GM20000 (cell line): ENCODE results near the gene SNRK.

Source experiments
- DNase-seq: peaks from one replicate; pipeline ENCODE4 v3.0.0; 2012; ENCODE audit warnings: low spot score
- TF ChIP-seq, protein P1 (sequence below): IDR thresholded peaks from 2 replicates; pipeline ENCODE4 v1.5.1; 2012; ENCODE audit warnings: mild to moderate bottlenecking, control low read depth; ENCODE audit errors: extremely low read depth, missing control alignments

SNRK gene

DNA sequence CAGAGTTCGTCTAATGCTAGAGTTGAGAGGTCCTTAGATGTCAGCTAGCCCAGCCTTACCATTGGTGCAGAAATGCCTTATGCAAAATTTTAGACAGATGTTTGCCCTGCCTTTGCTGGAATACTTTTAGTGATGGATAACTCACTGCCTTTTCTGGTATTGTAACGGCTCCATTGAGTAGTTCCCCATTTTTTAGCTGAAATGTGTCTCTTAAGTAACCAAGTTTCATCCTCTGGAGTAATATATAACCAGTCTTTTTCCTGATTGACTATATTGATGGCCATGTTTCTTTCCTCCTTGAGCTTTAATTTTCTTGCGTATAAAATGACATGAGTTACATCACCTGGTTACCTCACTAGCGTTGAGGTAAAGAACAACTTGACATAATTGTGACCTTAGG is 45.0 kb downstream of the SNRK start:
- TF ChIP-seq, protein P1, sequence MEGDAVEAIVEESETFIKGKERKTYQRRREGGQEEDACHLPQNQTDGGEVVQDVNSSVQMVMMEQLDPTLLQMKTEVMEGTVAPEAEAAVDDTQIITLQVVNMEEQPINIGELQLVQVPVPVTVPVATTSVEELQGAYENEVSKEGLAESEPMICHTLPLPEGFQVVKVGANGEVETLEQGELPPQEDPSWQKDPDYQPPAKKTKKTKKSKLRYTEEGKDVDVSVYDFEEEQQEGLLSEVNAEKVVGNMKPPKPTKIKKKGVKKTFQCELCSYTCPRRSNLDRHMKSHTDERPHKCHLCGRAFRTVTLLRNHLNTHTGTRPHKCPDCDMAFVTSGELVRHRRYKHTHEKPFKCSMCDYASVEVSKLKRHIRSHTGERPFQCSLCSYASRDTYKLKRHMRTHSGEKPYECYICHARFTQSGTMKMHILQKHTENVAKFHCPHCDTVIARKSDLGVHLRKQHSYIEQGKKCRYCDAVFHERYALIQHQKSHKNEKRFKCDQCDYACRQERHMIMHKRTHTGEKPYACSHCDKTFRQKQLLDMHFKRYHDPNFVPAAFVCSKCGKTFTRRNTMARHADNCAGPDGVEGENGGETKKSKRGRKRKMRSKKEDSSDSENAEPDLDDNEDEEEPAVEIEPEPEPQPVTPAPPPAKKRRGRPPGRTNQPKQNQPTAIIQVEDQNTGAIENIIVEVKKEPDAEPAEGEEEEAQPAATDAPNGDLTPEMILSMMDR: no peak
- no peak for DNase-seq

DNA sequence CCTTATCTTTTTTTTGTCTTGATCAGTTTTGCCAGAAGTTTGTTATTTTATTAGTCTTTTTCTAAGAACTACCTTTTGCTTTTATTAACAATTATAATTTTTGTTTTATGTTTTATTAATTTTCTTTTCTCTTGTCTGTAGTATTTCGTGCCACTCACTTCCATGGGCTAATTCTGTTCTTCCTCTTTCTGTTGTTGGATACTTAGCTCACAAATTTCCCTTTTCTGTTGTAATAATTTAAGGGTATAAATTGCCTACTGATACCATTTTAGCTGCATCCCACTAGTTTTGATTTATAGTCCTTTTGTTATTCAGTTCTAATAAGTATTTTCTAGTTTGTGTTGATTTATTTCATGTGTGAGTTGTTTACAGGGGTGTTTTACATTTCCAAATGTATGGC is 48.6 kb downstream of the SNRK start:
- TF ChIP-seq, protein P1: no peak

DNA sequence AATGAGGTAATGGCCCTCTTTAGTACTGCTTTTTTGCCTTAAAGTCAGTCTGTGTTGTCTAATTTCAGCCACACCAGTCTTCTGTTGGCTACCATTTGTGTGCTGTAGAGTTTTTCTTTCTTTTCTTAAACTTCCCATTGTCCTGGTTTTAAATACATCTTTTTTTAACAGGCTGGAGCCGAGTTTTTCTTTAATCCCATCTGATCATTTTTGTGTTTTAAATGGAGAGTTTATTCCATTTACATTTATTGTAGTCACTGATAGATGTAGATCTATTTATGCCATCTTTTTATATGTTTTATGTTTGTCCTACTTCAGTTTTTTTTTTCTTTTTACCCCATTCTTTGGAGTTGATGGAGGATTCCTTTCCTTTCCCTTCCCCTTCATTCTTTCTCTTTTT is 49.5 kb downstream of the SNRK start:
- TF ChIP-seq, protein P1: no peak
- DNase-seq: no peak

More for the DNA sequence above, 48.6 kb downstream of the SNRK start:
- DNase-seq: no peak

DNA sequence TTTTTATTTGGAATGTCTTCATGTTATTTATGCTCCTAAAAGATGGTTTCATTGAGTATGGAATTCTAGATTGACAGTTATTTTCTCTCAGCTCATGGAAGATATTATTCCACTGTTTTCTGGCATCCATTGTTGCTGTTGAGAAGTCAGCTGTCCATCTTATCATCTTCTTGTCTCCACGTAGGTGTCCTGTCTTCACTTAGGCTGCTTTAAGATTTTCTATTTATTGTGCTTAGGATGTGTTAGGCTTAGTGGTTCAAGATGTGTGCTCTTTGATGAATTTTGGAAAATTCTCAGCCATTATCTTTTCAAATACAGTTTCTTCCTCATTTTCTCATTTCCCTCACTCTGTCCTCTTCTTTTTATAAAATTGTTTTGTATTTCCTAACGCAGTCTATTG is 52.0 kb downstream of the SNRK start:
- TF ChIP-seq, protein P1: no peak
- DNase-seq: no peak

DNA sequence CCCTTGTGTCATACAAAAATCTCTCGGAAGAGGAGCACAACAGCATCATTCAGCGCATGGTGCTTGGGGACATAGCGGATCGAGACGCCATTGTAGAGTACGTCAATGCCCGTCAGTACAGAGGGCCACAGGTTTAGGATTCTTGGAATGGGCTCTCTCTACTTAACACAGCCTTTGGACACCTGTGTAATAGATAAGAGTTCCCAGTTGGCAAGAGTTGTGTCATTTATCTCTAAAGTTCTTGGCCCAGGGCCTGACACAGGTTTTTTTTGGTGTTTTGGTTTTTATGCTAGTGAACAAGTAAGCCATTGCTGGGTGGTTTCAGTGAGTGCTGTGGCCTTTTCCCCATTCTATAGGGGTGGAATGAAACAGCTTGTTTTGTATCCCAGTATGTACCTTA is 54.1 kb downstream of the SNRK start:
- no peak for DNase-seq
- TF ChIP-seq, protein P1: no peak

DNA sequence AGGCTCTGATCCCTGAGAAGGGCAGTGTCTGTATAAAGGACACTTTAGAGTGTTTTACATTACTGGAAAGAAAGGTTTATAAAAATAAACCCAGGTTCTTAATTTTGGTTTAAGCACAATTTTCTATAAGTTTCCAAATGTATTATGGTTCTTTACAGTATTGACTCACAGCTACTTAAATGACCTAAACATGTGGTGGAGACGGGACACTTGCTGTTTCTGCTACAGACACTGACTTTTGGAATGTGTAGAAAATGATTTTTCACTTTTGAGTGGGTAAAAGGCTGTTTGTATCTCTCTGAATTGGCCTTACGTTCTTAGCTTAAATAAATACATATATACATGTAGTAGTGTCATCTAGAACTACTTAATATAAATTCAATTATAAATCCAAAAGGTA is 55.4 kb downstream of the SNRK start:
- TF ChIP-seq, protein P1: no peak
- no peak for DNase-seq

DNA sequence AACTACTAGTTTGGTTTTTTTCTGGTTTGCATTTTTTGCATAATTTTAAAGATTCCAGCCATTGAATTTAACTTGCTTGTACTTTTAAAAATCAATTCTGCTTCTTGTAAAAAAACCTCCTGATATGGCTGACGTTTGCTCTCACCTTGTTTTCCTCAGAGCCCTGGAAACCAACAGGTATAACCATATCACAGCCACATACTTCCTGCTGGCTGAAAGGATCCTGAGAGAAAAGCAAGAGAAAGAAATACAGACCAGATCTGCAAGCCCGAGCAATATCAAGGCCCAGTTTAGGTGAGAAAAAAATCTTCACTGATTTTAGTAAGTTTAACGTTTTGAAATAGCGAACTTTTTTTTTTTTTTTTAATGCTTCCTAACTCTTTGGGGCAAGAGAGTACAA is 56.8 kb downstream of the SNRK start:
- DNase-seq: no peak
- TF ChIP-seq, protein P1: no peak
